ENCODE measurements around the gene AFF3. TPM values are rescaled to one million over a fixed set of nuclear protein-coding genes. Genes with fewer than 3 reads are reported as not detected.

The AFF3 gene
- total and polyA plus RNA-seq, 2 of the 8 experiments (the other 6 are each of a cell fraction or from before 2014, with no cell fraction given): 0.27 to 3.0 TPM

DNA sequence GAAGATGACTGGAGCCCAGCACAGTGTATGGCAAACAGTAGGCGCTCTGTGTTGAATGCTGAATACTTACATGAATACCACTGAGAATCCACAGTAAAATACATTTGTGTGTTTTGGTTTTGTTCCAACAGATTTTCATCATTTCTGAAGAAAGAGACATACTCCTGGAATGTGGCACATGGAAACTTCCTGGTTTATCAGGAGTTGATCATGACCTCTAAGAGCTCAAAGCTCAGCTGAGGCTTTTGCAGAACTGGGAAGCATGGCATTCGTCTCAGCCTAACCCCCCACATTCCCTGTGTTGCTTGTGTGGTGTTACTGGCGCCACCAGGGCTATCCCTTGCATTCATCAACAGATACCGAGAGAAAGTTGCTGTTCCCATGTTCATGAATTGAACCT, 335.6 kb downstream of the AFF3 start (continued):
- TF ChIP-seq, protein P1, sequence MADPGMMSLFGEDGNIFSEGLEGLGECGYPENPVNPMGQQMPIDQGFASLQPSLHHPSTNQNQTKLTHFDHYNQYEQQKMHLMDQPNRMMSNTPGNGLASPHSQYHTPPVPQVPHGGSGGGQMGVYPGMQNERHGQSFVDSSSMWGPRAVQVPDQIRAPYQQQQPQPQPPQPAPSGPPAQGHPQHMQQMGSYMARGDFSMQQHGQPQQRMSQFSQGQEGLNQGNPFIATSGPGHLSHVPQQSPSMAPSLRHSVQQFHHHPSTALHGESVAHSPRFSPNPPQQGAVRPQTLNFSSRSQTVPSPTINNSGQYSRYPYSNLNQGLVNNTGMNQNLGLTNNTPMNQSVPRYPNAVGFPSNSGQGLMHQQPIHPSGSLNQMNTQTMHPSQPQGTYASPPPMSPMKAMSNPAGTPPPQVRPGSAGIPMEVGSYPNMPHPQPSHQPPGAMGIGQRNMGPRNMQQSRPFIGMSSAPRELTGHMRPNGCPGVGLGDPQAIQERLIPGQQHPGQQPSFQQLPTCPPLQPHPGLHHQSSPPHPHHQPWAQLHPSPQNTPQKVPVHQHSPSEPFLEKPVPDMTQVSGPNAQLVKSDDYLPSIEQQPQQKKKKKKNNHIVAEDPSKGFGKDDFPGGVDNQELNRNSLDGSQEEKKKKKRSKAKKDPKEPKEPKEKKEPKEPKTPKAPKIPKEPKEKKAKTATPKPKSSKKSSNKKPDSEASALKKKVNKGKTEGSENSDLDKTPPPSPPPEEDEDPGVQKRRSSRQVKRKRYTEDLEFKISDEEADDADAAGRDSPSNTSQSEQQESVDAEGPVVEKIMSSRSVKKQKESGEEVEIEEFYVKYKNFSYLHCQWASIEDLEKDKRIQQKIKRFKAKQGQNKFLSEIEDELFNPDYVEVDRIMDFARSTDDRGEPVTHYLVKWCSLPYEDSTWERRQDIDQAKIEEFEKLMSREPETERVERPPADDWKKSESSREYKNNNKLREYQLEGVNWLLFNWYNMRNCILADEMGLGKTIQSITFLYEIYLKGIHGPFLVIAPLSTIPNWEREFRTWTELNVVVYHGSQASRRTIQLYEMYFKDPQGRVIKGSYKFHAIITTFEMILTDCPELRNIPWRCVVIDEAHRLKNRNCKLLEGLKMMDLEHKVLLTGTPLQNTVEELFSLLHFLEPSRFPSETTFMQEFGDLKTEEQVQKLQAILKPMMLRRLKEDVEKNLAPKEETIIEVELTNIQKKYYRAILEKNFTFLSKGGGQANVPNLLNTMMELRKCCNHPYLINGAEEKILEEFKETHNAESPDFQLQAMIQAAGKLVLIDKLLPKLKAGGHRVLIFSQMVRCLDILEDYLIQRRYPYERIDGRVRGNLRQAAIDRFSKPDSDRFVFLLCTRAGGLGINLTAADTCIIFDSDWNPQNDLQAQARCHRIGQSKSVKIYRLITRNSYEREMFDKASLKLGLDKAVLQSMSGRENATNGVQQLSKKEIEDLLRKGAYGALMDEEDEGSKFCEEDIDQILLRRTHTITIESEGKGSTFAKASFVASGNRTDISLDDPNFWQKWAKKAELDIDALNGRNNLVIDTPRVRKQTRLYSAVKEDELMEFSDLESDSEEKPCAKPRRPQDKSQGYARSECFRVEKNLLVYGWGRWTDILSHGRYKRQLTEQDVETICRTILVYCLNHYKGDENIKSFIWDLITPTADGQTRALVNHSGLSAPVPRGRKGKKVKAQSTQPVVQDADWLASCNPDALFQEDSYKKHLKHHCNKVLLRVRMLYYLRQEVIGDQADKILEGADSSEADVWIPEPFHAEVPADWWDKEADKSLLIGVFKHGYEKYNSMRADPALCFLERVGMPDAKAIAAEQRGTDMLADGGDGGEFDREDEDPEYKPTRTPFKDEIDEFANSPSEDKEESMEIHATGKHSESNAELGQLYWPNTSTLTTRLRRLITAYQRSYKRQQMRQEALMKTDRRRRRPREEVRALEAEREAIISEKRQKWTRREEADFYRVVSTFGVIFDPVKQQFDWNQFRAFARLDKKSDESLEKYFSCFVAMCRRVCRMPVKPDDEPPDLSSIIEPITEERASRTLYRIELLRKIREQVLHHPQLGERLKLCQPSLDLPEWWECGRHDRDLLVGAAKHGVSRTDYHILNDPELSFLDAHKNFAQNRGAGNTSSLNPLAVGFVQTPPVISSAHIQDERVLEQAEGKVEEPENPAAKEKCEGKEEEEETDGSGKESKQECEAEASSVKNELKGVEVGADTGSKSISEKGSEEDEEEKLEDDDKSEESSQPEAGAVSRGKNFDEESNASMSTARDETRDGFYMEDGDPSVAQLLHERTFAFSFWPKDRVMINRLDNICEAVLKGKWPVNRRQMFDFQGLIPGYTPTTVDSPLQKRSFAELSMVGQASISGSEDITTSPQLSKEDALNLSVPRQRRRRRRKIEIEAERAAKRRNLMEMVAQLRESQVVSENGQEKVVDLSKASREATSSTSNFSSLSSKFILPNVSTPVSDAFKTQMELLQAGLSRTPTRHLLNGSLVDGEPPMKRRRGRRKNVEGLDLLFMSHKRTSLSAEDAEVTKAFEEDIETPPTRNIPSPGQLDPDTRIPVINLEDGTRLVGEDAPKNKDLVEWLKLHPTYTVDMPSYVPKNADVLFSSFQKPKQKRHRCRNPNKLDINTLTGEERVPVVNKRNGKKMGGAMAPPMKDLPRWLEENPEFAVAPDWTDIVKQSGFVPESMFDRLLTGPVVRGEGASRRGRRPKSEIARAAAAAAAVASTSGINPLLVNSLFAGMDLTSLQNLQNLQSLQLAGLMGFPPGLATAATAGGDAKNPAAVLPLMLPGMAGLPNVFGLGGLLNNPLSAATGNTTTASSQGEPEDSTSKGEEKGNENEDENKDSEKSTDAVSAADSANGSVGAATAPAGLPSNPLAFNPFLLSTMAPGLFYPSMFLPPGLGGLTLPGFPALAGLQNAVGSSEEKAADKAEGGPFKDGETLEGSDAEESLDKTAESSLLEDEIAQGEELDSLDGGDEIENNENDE (IDR thresholded peaks at IDR 0.05; ENCODE audit: insufficient replicate concordance, low read length): no peak
- TF ChIP-seq ATF2 (IDR thresholded peaks at IDR 0.05; ENCODE audit: low read length) (no peak), CREB1 (IDR thresholded peaks at IDR 0.05) (no peak), CBX8 (IDR thresholded peaks at IDR 0.05; ENCODE audit: borderline replicate concordance, low read depth, low read length) (no peak), RNF2 (IDR thresholded peaks at IDR 0.05; ENCODE audit: borderline replicate concordance, low read depth, low read length, missing control alignments, poor library complexity, severe bottlenecking) (no peak), SP2 (IDR thresholded peaks at IDR 0.05; ENCODE audit: low read length) (no peak), TBP (IDR thresholded peaks at IDR 0.05; ENCODE audit: low read depth, low read length) (no peak), EZH2 (IDR thresholded peaks at IDR 0.05; ENCODE audit: low read depth, low read length, severe bottlenecking) (no peak), SP4 (IDR thresholded peaks at IDR 0.05; ENCODE audit: low read length) (no peak), TAF7 (optimal IDR thresholded peaks at IDR 0.05; ENCODE audit: borderline replicate concordance, low read depth, low read length) (no peak)
